ENCODE measurements around the gene F11. TPM values are rescaled to one million over a fixed set of nuclear protein-coding genes. Genes with fewer than 3 reads are reported as not detected.
A peak's percentile ranks its signal among the peaks of the same experiment; 100 is the strongest.

Gene F11
- total and polyA plus RNA-seq, 2 experiments from 2014 or later, result 0.74 to 2.1 TPM

- Histone ChIP-seq H3F3A (replicated peaks; ENCODE audit: low read depth) (peaks cover 3% of the 10 kb centered on the region; the same call in 1 of the 2 replicates), H3K27me3 (ENCODE audit: insufficient read depth) (peaks cover 8% of the 10 kb centered on the region; the same call in 1 of the 2 replicates), H3K4me1 (ENCODE audit: insufficient read depth) (peaks cover 9% of the 10 kb centered on the region; the same call in 1 of the 2 replicates), H3K4me3 (no peak overlapping the region), H3K4me2 (0 out of 2 replicates have a peak overlapping the region, but pooled peaks have one; percentile 80), H3K27ac (ENCODE audit: low read depth) (no peak overlapping the region), H3K79me2 (replicated peaks; ENCODE audit: insufficient read depth) (no peaks in the 10 kb centered on the region), H4K20me1 (replicated peaks; ENCODE audit: insufficient read depth) (no peaks in the 10 kb centered on the region), H3K9me2 (ENCODE audit: insufficient read depth) (no peaks in the 10 kb centered on the region), H2AFZ (no peak overlapping the region), H3K36me3 (ENCODE audit: insufficient read depth) (no peaks in the 10 kb centered on the region)
- ATAC-seq (peak; percentile 54), DNase-seq (ENCODE audit: low spot score) (peak; percentile 75)
- H3K36me3 Mint-ChIP-seq (ENCODE audit: low read depth), result no peaks in the 10 kb centered on the region
- no peak overlapping the region for H3K4me3 Mint-ChIP-seq
- H3K27me3 Mint-ChIP-seq (ENCODE audit: insufficient read depth, low read depth, poor library complexity), result peaks cover 5% of the 10 kb centered on the region
- H3K9me3 Mint-ChIP-seq, result no peaks in the 10 kb centered on the region
- H3K27ac Mint-ChIP-seq, result no peak overlapping the region
- H3K4me1 Mint-ChIP-seq, result peaks cover 14% of the 10 kb centered on the region
- TF ChIP-seq CTCF (conservative IDR thresholded peaks at IDR 0.05; ENCODE audit: low read depth in 2 of 2), result peak; percentile 71 to 95
- no peak for TF ChIP-seq EZH2 (IDR thresholded peaks at IDR 0.05; ENCODE audit: low read depth, unreplicated experiment)
These were observed 31.1 kb downstream of the F11 start for GRCh38 chr4:186297013-186297645.

- Mint-ChIP-seq H3K9me3 (no peaks in the 10 kb centered on the region), H3K27ac (no peak overlapping the region), H3K27me3 (ENCODE audit: insufficient read depth, low read depth, poor library complexity) (peaks cover 5% of the 10 kb centered on the region), H3K4me3 (peak overlapping the region; percentile 47; the same call in 2 of the 3 replicates), H3K36me3 (ENCODE audit: low read depth) (no peaks in the 10 kb centered on the region), H3K4me1 (peaks cover 14% of the 10 kb centered on the region)
- Histone ChIP-seq H3K27me3 (ENCODE audit: insufficient read depth) (peaks cover 8% of the 10 kb centered on the region; the same call in 1 of the 2 replicates), H3K4me1 (ENCODE audit: insufficient read depth) (peaks cover 9% of the 10 kb centered on the region; the same call in 1 of the 2 replicates), H4K20me1 (replicated peaks; ENCODE audit: insufficient read depth) (no peaks in the 10 kb centered on the region), H3K9me2 (ENCODE audit: insufficient read depth) (no peaks in the 10 kb centered on the region), H3K4me2 (peak overlapping the region; percentile 80), H3K27ac (ENCODE audit: low read depth) (no peak overlapping the region), H3F3A (replicated peaks; ENCODE audit: low read depth) (peaks cover 3% of the 10 kb centered on the region; the same call in 1 of the 2 replicates), H3K4me3 (peak overlapping the region; percentile 56), H3K79me2 (replicated peaks; ENCODE audit: insufficient read depth) (no peaks in the 10 kb centered on the region), H2AFZ (peak overlapping the region; percentile 98), H3K36me3 (ENCODE audit: insufficient read depth) (no peaks in the 10 kb centered on the region)
- DNase-seq (ENCODE audit: low spot score) (peak; percentile 73), ATAC-seq (peak; percentile 88)
- no peak for TF ChIP-seq ZNF462 (CRISPR knock-in tag; IDR thresholded peaks at IDR 0.05)
- TF ChIP-seq POLR2AphosphoS5 (IDR thresholded peaks at IDR 0.05; ENCODE audit: low read depth), result no peak
- no peak for TF ChIP-seq EZH2 (IDR thresholded peaks at IDR 0.05; ENCODE audit: low read depth, unreplicated experiment)
- TF ChIP-seq CTCF (conservative IDR thresholded peaks at IDR 0.05; ENCODE audit: low read depth in 2 of 2), result peak; percentile 39 to 74
- no peak for TF ChIP-seq ETS1 (IDR thresholded peaks at IDR 0.05)
- TF ChIP-seq NANOG (IDR thresholded peaks at IDR 0.05; ENCODE audit: borderline replicate concordance), result 0 out of 2 replicates have a peak, but pooled peaks have one; percentile 22
These were observed 32.1 kb downstream of the F11 start for GRCh38 chr4:186298031-186298647.

Data from GM23338 (cell line).